HG02852 (cell line): ENCODE measurements around the gene NECAB2.

Experiments
- ATAC-seq: cut with Tn5 transposase; IDR thresholded peaks from one replicate; pipeline ENCODE4 v1.9.1; 2021; ENCODE audit warnings: mild to moderate bottlenecking, moderate library complexity; ENCODE audit not compliant: unreplicated experiment

The NECAB2 gene

GRCh38 chr16:84016477-84016876 is 48.4 kb downstream of the NECAB2 start:
- ATAC-seq: no peak

DNA sequence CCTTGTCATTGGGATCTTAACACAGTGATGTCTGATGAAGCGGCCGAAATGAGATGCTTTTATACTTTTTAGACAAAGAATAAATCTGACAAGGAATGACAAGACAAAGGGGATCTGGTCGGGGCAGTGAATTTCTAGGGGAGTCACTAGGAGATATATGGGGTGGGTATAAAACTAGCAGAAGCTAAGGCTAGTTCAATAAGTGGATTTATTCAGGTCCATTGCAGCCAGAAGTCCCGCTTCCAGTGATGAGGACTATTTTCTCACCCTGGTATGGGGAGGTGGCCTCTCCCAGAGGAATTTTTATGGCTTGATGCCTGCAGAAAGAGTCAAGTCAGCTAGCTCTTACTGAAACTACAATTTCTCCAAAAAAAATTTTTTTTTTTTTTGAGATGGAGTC is 50.7 kb downstream of the NECAB2 start:
- no peak for ATAC-seq

DNA sequence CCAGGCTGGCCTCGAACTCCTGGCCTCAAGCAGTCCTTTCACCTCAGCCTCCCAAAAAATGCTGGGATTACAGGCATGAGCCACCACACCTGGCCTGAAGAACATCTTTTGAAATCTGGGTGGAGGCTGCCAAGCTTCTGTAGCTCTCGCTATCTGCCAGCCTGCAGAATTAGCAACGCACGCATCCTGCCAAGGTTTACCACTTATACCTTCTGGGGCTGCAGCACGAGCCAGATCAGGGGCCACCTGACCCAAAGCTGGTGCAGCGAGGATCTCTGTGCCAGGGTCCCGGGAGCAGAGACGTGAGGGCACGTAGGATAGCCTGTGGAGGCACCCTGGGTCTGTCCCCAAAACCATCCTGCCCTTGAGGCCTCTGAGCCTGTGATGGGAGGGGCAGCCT is 52.3 kb downstream of the NECAB2 start:
- ATAC-seq: no peak

DNA sequence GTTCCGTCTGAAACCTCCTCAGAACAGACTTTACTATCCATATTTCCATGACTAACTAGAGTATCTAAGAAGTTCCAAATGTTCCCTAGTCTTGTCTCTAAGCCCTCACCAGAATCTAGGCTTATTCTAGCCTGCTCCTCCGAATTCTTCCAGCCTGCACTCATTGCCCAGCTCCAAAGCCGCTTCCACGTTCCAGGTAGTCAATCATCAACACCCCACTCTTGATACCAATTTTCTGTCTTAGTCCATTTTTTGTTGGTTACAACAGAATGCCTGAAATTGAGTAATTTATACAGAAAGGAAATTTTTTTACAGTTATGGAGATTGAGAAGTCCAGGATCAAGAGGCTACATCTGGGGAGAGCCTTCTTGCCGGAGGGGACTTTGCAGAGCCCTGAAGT is 53.4 kb downstream of the NECAB2 start:
- ATAC-seq: no peak

DNA sequence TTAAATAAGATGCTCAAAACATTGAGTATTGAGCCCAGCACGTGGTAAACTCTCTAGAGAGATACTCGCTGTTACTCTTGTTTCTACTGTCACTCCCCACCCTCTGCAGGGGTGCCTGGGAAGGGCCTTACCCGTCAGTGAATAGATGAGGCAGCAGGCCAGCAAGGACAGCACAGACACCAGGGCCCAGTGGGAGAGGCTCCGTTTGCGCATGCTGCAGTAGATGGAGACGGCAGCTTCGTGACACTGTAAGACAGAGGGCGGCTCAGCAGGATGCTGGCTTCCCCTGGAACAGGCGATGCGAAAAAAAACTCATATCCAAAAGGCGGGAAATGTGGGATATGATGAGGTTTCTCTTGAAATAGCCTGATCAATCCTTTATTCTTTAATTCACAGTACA is 54.6 kb downstream of the NECAB2 start:
- no peak for ATAC-seq

DNA sequence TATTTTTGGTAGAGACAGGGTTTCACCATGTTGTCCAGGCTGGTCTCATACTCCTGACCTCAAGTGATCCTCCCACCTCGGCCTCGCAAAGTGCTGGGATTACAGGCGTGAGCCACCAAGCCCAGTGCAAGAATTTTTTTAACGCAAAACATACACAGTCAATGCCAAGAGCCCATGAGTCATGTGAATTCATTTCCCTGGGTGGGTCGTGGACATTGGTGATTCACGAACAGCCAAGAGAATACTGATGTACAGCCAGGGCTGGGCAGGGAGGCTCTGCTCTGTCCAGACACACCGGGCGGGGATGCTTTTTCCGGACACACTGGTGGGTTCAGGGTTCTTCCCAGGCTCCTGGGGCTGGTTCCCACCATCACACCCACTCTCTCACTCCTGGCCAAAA is 56.8 kb downstream of the NECAB2 start:
- ATAC-seq: no peak

DNA sequence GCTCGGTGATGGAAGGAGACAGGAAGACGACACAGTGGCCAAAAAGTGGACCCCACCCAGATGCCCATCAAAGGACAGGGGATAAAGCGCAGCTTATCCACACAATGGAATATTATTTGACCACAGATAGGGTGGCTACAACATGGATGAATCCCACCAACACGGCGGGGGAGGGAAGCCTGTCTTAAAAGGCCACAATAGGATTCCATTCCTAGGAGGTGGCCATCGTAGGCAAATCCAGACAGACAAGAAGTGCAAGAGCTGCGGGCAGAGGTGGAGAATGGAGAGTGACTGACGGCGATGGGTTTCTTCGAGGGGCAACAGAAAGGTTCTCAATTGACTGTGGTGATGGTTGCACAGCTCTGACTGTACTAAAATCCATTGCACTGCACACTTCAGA is 58.6 kb downstream of the NECAB2 start:
- ATAC-seq: no peak

DNA sequence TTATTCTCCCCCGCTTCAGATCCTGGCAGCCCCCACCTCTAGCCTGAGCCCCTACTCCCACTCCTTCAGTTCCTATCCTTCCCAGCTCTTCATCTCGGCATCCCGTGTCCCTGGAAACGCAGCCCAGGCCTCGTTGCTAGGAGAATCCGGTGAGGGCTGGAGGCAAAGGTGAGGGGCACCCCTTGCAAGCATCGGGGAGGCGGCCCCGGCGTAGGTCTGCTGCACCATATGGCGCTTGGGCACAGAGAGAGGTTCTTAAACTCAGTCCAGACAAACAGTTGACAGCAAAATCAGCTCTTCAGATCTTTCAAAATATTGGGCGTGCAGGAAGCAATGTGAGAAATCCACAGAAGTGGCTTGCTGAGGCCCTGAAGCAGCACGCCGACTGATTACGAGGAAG is 59.6 kb downstream of the NECAB2 start:
- ATAC-seq: no peak

- ATAC-seq: no peak
Measured at GRCh38 chr16:84029297-84030047, 61.4 kb downstream of the NECAB2 start.

DNA sequence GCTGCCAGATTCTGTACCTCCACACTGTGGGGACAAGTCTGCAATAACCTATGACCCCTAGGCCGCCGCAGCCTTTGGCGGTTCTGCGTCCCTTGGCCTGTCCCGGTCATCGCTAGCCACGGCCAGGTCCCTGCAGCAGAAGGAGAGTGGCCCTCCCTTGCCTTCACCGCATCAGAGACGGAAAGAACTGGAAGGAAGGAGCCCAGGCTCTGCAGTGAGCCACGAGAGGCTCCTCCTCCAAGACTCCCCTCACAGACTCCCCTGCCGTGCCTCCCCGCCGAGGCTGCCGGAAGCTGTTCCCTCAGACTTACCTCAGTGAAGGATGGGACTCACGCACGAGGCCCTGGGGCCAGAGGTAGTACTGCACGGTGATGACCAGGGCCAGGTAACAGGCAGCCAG is 63.5 kb downstream of the NECAB2 start:
- ATAC-seq: no peak

DNA sequence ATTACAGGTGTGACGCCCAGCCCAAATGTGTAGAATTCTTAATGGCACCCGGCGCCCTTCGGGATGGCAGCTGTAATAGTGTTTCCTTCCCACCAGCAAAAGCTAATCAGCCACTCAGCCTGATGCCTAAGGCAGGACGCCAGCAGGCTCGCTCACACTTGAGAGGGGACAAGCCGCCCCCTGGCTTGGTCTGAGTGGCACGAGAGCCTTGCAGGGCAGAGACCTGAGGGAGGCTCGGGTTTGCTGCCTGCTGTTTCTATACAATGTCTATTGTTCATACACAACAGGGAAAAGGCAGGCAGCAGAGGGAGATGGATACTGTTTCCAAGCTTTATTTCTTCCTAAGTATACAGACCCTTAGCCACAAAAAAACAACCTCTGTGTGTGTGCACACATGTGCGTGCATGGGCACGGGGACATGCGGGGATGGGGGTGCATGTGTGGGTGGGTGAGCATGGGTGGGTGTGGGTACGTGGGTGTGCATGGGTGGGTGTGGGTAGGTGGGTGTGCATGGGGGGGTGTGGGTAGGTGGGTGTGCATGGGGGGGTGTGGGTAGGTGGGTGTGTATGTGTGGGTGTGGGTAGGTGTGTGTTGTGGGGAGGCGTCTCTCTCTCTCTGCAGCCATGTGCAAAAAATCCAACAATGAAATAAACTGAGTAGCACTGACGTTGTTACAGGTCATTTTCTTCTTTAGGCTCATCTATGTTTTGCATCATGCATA is 64.6 kb downstream of the NECAB2 start:
- ATAC-seq: no peak

GRCh38 chr16:84033251-84034195 is 65.5 kb downstream of the NECAB2 start:
- no peak for ATAC-seq

- no peak for ATAC-seq
Measured at GRCh38 chr16:84034516-84034915, 66.5 kb downstream of the NECAB2 start.

DNA sequence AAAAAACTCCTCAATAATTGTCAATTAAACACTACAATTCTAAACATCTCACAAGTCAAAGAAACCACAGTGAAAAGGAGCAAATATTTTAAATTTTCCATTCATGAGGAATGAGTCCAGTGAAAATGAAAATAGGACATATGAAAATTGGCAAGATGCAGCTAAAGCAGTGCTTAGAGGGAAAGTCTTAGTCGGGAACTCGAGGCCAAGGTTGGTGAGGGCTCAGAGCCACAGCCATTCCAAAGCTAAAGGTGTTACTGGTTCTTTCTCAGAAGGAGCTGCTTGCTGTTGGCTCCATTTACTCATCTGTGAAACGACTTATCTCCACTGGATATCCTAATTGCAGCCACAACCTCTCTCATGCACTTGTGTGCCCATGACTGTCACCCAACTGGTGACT is 68.1 kb downstream of the NECAB2 start:
- no peak for ATAC-seq

DNA sequence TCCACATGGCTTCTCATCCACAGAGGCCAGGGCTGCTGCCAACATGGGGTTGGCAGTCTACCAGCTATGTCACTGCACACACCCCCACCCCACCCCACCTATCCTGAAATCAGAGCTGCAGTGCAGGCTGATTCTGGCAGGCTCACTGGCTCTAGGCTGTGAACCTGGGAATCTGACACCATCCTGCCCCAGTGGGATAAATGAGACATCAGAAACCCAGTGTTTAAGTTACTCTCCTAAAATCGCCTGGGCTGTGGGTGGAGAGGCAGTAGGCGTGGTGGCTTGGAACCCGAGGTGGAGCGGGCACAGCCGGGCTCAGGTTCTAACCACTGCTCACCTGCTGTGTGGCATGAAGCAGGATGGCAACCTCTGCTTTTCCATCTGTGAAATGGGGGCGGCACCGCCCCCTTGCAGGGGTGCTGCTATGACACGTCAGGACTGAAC is 69.0 kb downstream of the NECAB2 start:
- ATAC-seq: no peak

DNA sequence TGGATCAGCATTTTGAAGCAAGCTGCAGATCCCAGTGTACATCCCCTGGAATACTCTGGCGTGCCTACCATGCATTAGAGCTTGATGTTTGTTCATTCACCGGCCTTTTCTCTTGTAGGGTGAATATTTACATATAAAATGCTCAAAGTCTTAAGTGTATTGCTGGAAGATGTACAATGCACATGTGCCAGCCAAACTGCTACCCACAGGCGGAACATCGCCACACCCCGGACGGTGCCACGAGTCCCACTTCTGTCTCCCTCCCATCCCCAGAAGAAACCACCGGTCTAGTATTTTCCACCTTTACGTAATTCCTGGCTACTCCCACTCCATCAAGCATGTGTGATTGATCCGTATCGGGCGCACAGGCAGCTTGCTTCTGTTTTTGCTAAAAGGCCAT is 70.4 kb downstream of the NECAB2 start:
- ATAC-seq: no peak

DNA sequence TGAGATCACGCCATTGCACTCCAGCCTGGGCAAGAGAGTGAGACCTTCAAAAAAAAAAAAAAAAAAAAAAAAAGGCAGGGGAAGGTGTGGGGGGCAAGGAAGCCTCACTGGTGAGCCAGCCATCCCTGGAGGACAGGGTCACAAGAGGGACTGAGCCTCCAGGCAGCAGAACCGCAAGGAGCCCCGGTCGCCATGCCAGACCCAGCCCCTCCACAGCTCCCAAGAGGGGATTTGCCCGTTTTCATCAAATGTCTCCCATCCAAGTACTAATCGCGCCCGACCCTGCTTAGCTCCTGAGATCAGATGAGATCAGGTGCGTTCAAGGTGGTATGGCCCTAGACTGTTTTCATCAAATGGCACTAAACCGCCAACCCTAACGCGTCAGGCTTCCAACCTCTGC is 71.7 kb downstream of the NECAB2 start:
- no peak for ATAC-seq

GRCh38 chr16:84040226-84040822 is 72.3 kb downstream of the NECAB2 start:
- no peak for ATAC-seq

GRCh38 chr16:84040823-84041820 is 73.1 kb downstream of the NECAB2 start:
- ATAC-seq: no peak

DNA sequence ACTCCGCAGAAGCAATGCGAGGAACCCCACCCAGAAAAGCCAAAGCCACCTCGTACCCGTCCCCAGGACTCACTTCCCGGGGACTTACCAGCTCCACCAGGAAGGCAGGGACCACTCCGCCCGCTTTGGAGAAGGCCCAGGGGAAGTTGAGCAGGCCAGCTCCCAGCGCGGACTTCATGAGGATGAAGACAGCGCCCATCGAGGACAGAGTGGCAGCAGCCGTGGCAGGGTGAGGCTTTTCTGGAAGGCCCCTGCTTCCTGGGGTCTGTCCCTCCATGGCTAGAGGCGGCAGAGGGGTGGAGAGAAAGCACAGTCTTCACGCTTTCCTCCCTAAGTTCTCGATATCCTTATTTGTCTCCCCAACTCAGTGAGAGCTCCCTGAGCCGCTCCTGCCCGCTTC is 73.8 kb downstream of the NECAB2 start:
- no peak for ATAC-seq
